Measurements from ENCODE around the gene SMIM13. TPM values are rescaled to one million over a fixed set of nuclear protein-coding genes. Genes with fewer than 3 reads are reported as not detected.

The SMIM13 gene
- total and polyA plus RNA-seq, 2 of the 4 experiments (the other 2 are of a cell fraction): 5.4 to 10.0 TPM

- CTCF ChIA-PET: interaction anchor here (2.0 kb wide), 1 partner anchor 316 kb away, joined by 5 read pairs; no protein-coding TSS in a partner anchor
- no peak for ATAC-seq (ENCODE audit: low read depth)
Observed at GRCh38 chr6:11179419-11180202, 86.0 kb downstream of the SMIM13 start.

More at GRCh38 chr6:11179419-11180202, 86.0 kb downstream of the SMIM13 start:
- Histone ChIP-seq H3K4me2 (ENCODE audit: low read depth, low read length) (no peak overlapping the region), H2BK20ac (ENCODE audit: low read depth, low read length) (no peak overlapping the region), H3K79me1 (ENCODE audit: low read depth in 1 of 2, low read length in 2 of 2) (peaks cover 0 to 6% of the 10 kb centered on the region in 2 experiments; a peak in 1 of 4 replicates), H3K27ac (ENCODE audit: insufficient read depth, low read length) (no peak overlapping the region), H3K4me3 (ENCODE audit: insufficient read depth, low read depth, low read length) (no peak overlapping the region), H2AFZ (replicated peaks; ENCODE audit: low read length, poor library complexity) (no peak overlapping the region), H2BK15ac (ENCODE audit: low read depth, low read length) (no peak overlapping the region), H4K8ac (ENCODE audit: low read depth in 2 of 2, low read length in 2 of 2) (no peak overlapping the region), H2AK9ac (replicated peaks; ENCODE audit: low read depth, low read length, poor library complexity) (no peak overlapping the region), H3K9me1 (ENCODE audit: insufficient read depth, low read length) (no peaks in the 10 kb centered on the region), H3K4ac (ENCODE audit: low read depth, low read length) (no peak overlapping the region), H3K27me3 (ENCODE audit: control insufficient read depth, insufficient read depth, low read length) (no peaks in the 10 kb centered on the region), H3K36me3 (ENCODE audit: control insufficient read depth, insufficient read depth, low read length) (no peaks in the 10 kb centered on the region; the same call in 1 of the 2 replicates), H3K9me3 (ENCODE audit: control insufficient read depth, insufficient read depth, low read length) (no peaks in the 10 kb centered on the region), H2AK5ac (ENCODE audit: low read depth, low read length) (no peak overlapping the region), H2BK5ac (ENCODE audit: low read depth, low read length, poor library complexity, severe bottlenecking) (no peak overlapping the region), H3K18ac (ENCODE audit: low read depth, low read length) (no peak overlapping the region), H4K20me1 (ENCODE audit: insufficient read depth, low read length) (no peaks in the 10 kb centered on the region), H3K14ac (replicated peaks; ENCODE audit: low read depth, low read length) (no peak overlapping the region), H4K91ac (ENCODE audit: insufficient read depth, low read depth, low read length) (no peak overlapping the region), H3K23ac (ENCODE audit: low read depth, low read length) (no peak overlapping the region), H3K4me1 (ENCODE audit: control insufficient read depth, insufficient read depth, low read length) (no peaks in the 10 kb centered on the region), H2BK120ac (ENCODE audit: low read depth, low read length) (no peak overlapping the region), H3K9ac (ENCODE audit: low read depth, low read length) (no peak overlapping the region), H4K5ac (ENCODE audit: low read depth, low read length) (no peak overlapping the region), H3K56ac (ENCODE audit: extremely low read depth, insufficient read depth, low read length) (no peak overlapping the region)
- dilution Hi-C loops (cut with HindIII; ENCODE audit: low sequenced_read_pairs, unreplicated experiment) (no loop called here), in situ Hi-C loops (cut with MboI; ENCODE audit: low sequenced_read_pairs) (no loop called here), intact Hi-C loops (cut with micrococcal nuclease) (no loop called here)
- no peak for DNase-seq
- POLR2A ChIA-PET (ENCODE audit: unreplicated experiment): no interaction called here
- no peak for TF ChIP-seq USF2 (IDR thresholded peaks at IDR 0.05; ENCODE audit: low read depth, low read length)
- TF ChIP-seq ELK1 (IDR thresholded peaks at IDR 0.05; ENCODE audit: borderline replicate concordance, low read depth, low read length): no peak
- TF ChIP-seq RCOR1 (IDR thresholded peaks at IDR 0.05; ENCODE audit: insufficient replicate concordance, low read length): no peak
- no peak for TF ChIP-seq FOS (IDR thresholded peaks at IDR 0.05; ENCODE audit: low read depth, low read length)
- no peak for TF ChIP-seq RFX5 (IDR thresholded peaks at IDR 0.05; ENCODE audit: low read depth, low read length)
- TF ChIP-seq SMC3 (IDR thresholded peaks at IDR 0.05; ENCODE audit: low read depth, low read length): no peak
- TF ChIP-seq CTCF (conservative IDR thresholded peaks at IDR 0.05; ENCODE audit: low read depth, low read length): no peak
- TF ChIP-seq MAZ (IDR thresholded peaks at IDR 0.05; ENCODE audit: borderline replicate concordance, low read depth, low read length): no peak
- TF ChIP-seq MAFK (IDR thresholded peaks at IDR 0.05; ENCODE audit: low read depth, low read length): no peak
- no peak for TF ChIP-seq RAD21 (IDR thresholded peaks at IDR 0.05; ENCODE audit: low read length)
- no peak for TF ChIP-seq CEBPB (IDR thresholded peaks at IDR 0.05; ENCODE audit: low read depth, low read length)
- no peak for TF ChIP-seq POLR2A (IDR thresholded peaks at IDR 0.05; ENCODE audit: low read depth, low read length)
- no peak for TF ChIP-seq CHD1 (IDR thresholded peaks at IDR 0.05; ENCODE audit: low read depth, low read length)
- TF ChIP-seq BHLHE40 (IDR thresholded peaks at IDR 0.05; ENCODE audit: low read depth, low read length): no peak
- no peak for TF ChIP-seq NFE2L2 (IDR thresholded peaks at IDR 0.05; ENCODE audit: low read depth, low read length)
- no peak for TF ChIP-seq MXI1 (IDR thresholded peaks at IDR 0.05; ENCODE audit: borderline replicate concordance, low read depth, low read length)
- no CpG with 5 or more reads among the region's 8 CpGs for WGBS, 2 experiments (ENCODE audit: extremely low coverage in 2 of 2, insufficient read length in 1 of 2)
- BruUV-seq (replicated peaks): no TSS peak
